GM12864 (cell line): ENCODE measurements around the gene TNC.
A peak's percentile ranks its signal among the peaks of the same experiment; 100 is the strongest.

Experiments
- DNase-seq: peaks from one replicate; pipeline ENCODE4 v3.0.0-alpha.2; 2011; ENCODE audit warnings: low read depth
- H3K4me3 ChIP-seq: 2 replicates; pipeline ENCODE4 v1.5.1; 2011; ENCODE audit warnings: mild to moderate bottlenecking, low read depth, low read length, control low read depth
- TF ChIP-seq, protein P1 (sequence below): IDR thresholded peaks from 2 replicates; pipeline ENCODE4 v1.5.1; 2011; ENCODE audit warnings: low read depth, mild to moderate bottlenecking, moderate library complexity, low read length, control low read depth, inconsistent platforms; ENCODE audit errors: missing control alignments

The TNC gene

DNA sequence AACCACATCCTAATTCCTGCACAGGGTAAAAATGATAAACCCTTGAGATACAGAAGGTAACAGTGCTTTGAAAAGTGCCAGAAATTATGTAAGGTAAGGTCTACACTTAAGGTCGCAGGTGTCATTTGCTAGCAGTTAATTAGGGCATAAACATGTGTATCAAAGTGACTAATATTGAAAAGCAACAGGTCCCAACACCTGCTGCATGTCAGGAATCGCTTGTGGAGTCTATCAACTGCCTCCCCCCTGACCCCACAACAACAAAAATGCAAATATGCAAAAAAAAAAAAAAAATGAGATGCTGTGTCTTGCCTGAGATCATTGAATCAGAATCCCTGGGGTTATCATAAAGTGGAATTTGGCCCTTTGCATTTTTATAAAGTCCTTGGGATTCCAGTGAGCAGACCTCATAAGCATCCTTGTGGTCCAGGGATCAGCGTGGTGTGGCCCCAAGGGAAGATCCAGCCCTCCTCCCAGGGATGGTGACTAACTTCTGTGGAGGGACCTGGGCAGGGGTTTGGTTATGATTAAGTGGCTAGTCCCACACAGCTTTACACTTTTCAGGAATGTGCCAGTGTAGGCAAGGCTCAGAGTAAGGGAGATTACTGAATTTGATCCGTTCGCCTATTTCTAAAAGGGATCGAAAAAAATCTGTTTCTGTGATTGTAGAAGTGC lies 95.1 kb downstream of the TNC start:
- TF ChIP-seq, protein P1, sequence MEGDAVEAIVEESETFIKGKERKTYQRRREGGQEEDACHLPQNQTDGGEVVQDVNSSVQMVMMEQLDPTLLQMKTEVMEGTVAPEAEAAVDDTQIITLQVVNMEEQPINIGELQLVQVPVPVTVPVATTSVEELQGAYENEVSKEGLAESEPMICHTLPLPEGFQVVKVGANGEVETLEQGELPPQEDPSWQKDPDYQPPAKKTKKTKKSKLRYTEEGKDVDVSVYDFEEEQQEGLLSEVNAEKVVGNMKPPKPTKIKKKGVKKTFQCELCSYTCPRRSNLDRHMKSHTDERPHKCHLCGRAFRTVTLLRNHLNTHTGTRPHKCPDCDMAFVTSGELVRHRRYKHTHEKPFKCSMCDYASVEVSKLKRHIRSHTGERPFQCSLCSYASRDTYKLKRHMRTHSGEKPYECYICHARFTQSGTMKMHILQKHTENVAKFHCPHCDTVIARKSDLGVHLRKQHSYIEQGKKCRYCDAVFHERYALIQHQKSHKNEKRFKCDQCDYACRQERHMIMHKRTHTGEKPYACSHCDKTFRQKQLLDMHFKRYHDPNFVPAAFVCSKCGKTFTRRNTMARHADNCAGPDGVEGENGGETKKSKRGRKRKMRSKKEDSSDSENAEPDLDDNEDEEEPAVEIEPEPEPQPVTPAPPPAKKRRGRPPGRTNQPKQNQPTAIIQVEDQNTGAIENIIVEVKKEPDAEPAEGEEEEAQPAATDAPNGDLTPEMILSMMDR = no peak
- H3K4me3 ChIP-seq = no peak overlapping the region
- DNase-seq = no peak

DNA sequence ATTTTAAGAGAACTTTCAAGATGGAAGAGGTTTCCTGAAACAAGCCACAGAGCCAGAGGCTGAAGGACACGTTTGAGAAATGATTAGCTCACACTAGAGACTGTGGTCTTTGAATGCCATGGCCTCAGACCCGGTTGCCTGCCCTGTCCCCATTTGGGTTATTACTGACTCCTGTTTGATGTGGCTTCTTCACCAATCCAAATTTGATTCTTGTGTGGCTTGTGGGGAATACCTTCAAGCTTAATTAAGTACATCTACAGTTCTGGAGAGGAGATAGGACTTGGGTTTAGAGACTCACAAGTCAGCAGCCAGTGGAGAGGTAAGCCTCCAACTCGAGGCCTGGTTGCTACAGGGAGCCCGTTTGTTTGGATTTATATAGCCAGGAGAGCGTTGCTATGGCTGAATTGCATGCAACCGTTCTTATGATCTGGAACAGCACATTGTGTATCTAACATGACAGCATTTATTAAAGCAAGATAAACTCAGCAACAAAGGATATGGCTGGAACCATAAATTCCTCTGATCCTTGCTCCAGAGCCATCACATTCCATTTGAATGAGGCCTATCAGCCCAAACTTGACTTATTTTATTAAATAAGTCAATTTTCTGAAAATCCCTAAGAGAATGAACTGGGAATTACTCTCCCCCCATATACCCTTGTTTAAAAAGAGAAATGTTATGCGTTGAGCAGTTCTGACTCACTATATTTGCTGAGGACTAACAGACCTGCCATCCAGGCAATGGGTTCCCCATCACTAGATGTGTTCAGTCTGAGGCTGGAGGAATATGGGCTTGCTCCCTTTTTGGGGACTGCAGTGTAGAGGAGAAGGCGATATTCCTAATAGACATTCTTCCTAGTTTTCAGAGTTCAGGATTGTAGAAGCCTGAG lies 99.2 kb downstream of the TNC start:
- DNase-seq = no peak
- TF ChIP-seq, protein P1 = no peak
- no peak overlapping the region for H3K4me3 ChIP-seq

DNA sequence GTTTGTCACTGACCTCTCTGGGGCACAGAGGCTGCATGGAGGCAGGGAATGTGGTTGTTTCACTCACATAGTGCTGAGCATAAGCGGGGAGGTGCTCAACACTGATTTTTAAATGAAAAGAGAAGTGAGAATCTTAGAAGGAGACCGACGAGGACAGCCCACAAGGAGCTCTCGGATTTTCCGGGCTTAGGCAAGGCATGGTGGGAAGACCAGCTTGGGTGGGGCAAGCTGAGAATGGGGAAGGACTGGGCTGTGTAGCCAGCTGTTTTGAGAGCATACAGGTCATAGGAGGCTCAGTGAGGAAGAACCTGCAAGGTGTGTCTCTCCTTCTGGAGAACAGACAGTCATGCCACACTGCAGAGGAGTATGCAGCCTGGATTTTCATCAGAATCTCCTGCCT lies 101.6 kb downstream of the TNC start:
- TF ChIP-seq, protein P1 = no peak
- H3K4me3 ChIP-seq = no peak overlapping the region
- DNase-seq = no peak

DNA sequence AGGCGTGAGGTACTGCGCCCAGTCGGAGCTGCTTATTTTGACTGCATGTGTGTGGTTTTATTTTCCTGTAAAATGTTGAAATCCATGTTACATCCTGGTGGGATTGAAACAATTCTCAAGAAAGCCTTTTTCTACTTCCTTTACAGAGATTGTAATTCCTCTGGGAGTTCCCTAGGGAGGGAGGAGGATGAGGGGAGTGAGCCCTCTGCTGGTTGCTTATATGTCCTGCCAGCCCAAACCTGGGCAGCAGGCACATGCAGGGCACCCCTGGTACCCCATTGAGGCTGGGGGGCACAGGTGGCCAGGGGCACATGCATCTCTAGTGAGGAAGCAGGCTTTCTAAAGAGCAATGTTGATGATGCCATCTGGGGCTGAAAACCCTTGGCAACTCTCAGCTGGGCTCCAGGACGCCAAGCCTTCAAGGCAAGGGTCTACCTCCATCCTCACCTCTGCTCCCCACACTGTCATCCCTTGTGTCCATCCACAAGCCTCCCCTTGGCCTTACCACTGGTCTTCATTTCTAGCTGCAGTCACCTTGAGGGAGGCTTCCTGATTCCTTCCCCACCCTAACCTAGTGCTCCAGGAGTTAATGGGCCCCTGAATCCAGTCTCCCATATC lies 102.8 kb downstream of the TNC start:
- H3K4me3 ChIP-seq = no peak overlapping the region
- TF ChIP-seq, protein P1 = peak; percentile 52
- no peak for DNase-seq

GRCh38 chr9:115014438-115014837 lies 103.5 kb downstream of the TNC start:
- TF ChIP-seq, protein P1 = no peak

GRCh38 chr9:115013998-115014397 lies 104.0 kb downstream of the TNC start:
- H3K4me3 ChIP-seq = no peak overlapping the region
- TF ChIP-seq, protein P1 = peak; percentile 70
- DNase-seq = peak; percentile 26

More at GRCh38 chr9:115014438-115014837, 103.5 kb downstream of the TNC start:
- H3K4me3 ChIP-seq = no peak overlapping the region
- no peak for DNase-seq
